ELR (cell line): ENCODE results near the gene SYCP3.

Experiments
- DNase-seq: peaks from one replicate; pipeline ENCODE4 v3.0.0-alpha.2; 2015; ENCODE audit warnings: low read depth

The SYCP3 gene

DNA sequence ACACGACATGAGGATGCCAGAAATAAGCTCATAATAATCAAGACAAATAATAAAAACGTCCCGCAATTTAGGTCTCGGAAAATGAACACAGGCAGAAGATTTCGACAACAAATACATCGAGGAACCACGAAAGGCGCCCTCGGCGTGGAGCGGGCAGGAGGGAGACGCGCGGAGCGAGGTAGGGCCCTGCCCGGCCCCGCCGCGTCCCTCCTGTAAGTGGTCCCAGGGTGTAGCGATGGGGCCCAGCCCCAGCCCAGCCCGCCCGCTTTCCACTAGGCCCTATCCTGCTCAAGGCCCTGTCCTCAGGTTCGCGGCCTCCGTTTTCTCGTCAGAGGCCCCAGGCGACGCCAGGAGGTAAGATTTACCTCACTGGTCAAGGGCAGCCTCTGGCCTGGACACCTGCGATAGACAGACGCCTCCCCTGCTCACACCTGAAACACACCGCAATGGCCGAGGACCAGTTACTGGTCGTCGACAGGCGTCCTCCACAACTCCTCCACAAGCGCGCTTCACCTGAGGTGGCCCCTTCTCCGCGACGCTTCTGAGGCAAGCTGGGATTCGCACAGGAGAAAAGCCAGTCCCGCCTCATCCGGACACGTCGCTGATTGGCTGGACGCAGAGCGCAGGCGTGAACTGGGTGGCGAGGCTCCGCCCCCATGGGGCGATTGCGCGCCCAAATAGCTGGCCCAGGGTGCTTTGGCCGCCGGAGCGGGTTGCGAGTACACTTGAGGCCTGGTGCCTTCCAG lies at the start of gene SYCP3:
SYCP3 (minus strand) TSS at position 543 of the 746 bp plus-strand sequence. CDS start 1,527 bp downstream, outside the sequence.
- DNase-seq = no peak

- DNase-seq = no peak
These were observed 46.4 kb upstream of the SYCP3 start for GRCh38 chr12:101785671-101786070.

GRCh38 chr12:101784376-101784775 lies 45.1 kb upstream of the SYCP3 start:
- DNase-seq = no peak

DNA sequence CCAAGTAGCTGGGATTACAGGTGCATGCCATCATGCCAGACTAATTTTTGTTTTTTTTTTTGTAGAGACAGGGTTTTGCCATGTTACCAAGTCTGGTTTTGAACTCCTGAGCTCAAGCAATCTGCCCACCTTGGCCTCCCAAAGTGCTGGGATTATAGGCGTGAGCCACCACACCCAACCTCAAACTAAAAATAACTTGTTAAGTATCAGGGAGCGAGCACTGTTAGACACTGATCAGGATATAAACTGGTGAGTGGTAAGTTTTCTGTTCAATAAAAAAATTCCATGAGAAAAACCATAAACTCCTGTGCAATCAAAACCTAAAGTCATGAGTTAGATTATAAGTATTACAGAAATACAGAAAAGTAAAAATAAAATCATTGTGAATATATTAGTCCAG lies 44.6 kb upstream of the SYCP3 start:
- no peak for DNase-seq

DNA sequence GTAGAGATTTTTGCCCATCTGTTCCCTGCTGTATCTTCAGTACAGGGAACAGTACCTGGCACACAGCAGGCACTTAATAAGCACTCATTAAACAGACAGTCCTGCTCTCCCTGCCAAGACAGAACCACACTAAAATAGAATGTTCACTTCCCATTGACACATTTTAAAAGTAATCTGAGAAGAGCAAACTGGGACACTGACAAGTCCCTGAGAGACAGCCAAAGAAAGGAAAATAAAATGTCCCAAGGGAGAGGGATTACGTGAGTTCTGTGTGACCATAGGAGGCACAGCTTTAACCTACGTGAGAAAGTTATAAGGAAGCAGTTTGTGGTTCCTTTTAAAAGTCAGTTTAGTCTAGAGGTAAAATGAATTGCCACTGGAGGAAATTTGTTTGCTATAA lies 43.9 kb upstream of the SYCP3 start:
- no peak for DNase-seq

DNA sequence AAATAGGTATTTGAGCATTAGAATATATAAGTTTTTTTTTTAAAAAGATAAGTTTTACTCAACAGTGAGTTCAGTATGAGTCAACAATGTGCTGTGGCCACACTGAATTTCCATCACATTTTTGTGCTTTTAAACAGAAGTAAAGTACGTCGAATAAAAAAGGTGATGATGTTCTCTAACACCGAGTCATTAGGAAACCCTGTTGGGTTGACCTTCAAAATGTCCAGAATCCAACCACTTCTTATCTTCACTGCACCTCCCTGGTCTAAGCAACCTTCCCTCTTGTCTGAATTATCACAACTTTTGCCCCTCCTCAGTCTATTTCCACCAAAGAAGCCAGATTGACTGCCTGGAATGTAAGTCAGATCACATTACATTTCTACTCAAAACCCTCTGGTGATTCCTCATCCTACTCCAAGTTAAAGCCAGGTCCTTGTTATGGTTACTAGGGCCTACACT lies 43.0 kb upstream of the SYCP3 start:
- DNase-seq = peak; percentile 63

- peak; percentile 6 for DNase-seq
These were observed 42.6 kb upstream of the SYCP3 start for GRCh38 chr12:101781834-101782233.

- DNase-seq = no peak
These were observed 41.3 kb upstream of the SYCP3 start for GRCh38 chr12:101780599-101780998.

- no peak for DNase-seq
These were observed 40.4 kb upstream of the SYCP3 start for GRCh38 chr12:101779626-101780025.

DNA sequence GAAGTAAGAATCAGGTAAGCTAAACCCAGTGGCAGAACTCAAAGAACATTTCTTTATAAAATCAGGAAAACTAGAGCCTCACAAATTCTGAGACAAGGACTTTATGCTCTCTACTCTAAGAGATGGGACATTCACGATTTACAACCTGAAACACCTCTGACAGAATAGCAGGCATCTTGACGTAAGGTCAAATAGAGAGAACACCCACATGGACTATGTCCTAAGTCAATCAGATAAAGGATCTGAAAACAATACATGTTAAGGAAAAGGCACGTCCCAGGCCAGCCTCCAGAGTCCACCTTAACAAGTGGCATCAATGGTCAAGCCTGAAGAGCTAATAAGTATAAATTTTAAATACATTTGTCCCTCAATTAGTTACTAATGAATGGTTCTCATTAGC lies 39.9 kb upstream of the SYCP3 start:
- no peak for DNase-seq

- no peak for DNase-seq
These were observed 38.7 kb upstream of the SYCP3 start for GRCh38 chr12:101777978-101778377.

- DNase-seq = no peak
These were observed 38.2 kb upstream of the SYCP3 start for GRCh38 chr12:101777485-101777884.

DNA sequence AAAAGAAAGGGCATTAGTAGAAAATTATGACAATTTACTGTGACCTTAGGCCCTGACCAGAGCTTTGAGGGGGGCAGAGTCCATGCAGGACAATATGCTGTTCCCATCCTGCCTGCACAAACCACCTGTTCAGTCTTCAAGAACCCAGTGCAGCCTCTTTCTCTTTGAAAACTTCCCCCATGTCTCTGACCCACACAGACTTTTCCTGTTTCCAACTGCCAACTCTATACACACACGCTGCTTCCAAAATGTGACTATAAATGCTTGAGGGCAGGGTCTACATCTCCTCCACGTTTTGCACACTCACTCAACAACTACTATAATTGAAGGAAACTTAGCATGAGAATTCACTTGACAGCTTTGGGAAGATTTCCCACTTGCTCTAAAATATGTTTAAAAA lies 36.6 kb upstream of the SYCP3 start:
- DNase-seq = no peak

DNA sequence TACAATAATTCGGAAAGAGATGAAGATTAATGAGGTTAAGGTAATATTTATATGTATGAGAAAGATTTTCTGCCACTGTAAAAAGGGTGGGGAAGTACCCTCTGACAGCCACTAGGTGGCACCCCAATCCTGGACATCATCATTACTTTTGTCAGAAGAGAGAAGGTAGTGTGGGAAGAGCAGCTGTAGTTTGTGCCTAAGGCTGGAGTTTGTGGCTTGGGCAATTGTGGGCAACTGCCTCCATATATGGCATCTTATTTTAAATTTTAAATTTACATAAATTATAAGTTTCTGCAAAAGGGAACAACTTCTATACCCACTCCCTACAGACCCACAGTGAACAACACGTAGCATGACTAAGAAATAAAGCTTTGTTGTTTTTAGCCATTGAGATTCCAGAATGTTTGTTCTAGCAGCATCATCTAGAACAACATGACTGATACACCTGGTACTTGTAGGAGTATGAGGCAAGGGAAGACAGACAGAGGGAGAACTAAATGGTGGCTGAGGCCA lies 34.4 kb upstream of the SYCP3 start:
- peak; percentile 74 for DNase-seq

DNA sequence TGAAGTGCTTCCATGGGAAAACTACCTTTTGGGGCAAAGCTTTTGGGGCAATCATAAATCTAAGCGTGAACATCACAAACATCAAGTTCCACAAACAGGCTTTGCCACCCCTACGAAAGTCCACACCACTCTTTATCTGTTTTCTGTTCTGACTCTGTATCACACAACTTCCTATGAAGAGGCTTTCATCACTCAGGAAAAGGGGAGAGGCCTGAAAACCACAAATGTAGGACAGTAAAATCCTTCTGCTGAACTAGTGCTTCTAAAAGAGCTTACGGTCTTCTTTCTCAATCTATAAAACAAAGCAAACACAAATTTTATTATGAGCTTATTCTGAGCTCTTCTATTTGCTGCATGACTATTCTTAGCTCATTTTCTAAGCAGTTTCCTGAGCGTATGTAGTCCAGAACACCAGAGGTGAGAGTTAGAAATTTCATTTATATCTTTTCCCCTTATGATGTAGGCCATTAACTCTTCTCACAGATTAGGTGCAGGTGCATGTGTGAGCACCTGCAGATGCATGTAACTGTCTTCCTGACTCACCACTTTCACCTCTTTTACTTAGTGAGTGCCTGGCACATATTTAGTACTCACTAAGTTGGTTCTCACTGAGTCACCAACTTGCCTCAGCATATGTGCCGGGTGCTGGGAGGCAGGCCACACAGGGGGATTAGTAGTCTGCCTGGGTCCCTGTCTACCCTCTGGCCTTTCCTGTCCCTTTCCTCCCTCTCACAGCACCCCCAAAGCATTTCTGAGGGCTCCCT lies 32.9 kb upstream of the SYCP3 start:
- no peak for DNase-seq

GRCh38 chr12:101769865-101770264 lies 30.6 kb upstream of the SYCP3 start:
- no peak for DNase-seq

DNA sequence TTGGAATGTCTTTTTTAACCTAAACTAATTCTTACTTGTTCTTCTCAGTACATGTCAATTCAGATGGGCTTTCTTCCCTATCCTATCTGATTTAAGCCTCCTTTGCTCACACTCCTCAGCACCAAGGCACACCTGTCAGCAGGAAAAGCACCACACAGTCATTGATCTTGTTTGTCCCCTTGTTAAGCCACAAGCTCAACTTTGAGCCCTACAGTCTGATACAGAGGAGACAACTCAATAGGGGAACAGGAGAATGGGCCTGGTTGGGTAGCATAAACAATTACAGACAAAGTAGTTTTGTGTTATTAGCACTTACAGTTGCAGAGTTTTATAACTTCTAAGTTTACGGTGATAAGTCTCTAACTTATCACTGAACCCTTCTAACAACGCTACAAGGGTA lies 29.5 kb upstream of the SYCP3 start:
- DNase-seq = no peak

DNA sequence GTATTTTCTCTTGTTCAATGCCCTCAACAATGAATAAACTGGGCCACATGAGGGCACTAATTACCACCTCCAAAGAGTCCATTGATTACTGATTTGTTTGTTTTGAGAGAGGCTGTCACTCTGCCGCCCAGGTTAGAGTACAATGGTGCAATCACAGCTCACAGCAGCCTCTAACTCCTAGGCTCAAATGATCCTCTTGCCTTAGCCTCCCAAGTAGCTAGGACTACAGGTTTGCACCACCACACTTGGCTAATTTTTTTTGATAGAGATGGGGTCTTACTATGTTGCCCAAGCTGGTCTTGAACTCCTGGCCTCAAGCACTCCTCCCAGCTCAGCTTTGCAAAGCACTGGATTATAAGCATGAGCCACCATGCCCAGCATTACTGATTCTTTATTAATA lies 28.3 kb upstream of the SYCP3 start:
- DNase-seq = no peak

GRCh38 chr12:101764051-101764792 lies 25.0 kb upstream of the SYCP3 start:
- DNase-seq = no peak

GRCh38 chr12:101763246-101763931 lies 24.1 kb upstream of the SYCP3 start:
- no peak for DNase-seq

GRCh38 chr12:101761781-101762180 lies 22.5 kb upstream of the SYCP3 start:
- DNase-seq = no peak

GRCh38 chr12:101761350-101761749 lies 22.1 kb upstream of the SYCP3 start:
- no peak for DNase-seq
